GM18502 (cell line): ENCODE results near the gene LIMS2.

Experiments
- ATAC-seq: cut with Tn5 transposase; IDR thresholded peaks from one replicate; pipeline ENCODE4 v1.9.1; 2021; ENCODE audit warnings: mild to moderate bottlenecking; ENCODE audit not compliant: unreplicated experiment, poor library complexity

Gene LIMS2

GRCh38 chr2:127625572-127625951 is 49.8 kb downstream of the LIMS2 start:
- ATAC-seq: no peak

- ATAC-seq: no peak
These were observed 50.4 kb downstream of the LIMS2 start for GRCh38 chr2:127624756-127625571.

- no peak for ATAC-seq
These were observed 51.0 kb downstream of the LIMS2 start for GRCh38 chr2:127624320-127624755.

GRCh38 chr2:127623388-127624319 is 51.7 kb downstream of the LIMS2 start:
- no peak for ATAC-seq

- ATAC-seq: no peak
These were observed 52.6 kb downstream of the LIMS2 start for GRCh38 chr2:127622561-127623387.

GRCh38 chr2:127621981-127622431 is 53.3 kb downstream of the LIMS2 start:
- ATAC-seq: no peak

- ATAC-seq: no peak
These were observed 54.5 kb downstream of the LIMS2 start for GRCh38 chr2:127620866-127621265.

GRCh38 chr2:127619877-127620705 is 55.2 kb downstream of the LIMS2 start:
- no peak for ATAC-seq

- ATAC-seq: no peak
These were observed 56.1 kb downstream of the LIMS2 start for GRCh38 chr2:127619203-127619590.

GRCh38 chr2:127618551-127619202 is 56.7 kb downstream of the LIMS2 start:
- no peak for ATAC-seq

GRCh38 chr2:127615511-127616166 is 59.7 kb downstream of the LIMS2 start:
- ATAC-seq: no peak

GRCh38 chr2:127614731-127615130 is 60.6 kb downstream of the LIMS2 start:
- no peak for ATAC-seq

- no peak for ATAC-seq
These were observed 61.1 kb downstream of the LIMS2 start for GRCh38 chr2:127614246-127614645.

- no peak for ATAC-seq
These were observed 63.1 kb downstream of the LIMS2 start for GRCh38 chr2:127612111-127612822.

GRCh38 chr2:127611076-127611925 is 64.0 kb downstream of the LIMS2 start:
- no peak for ATAC-seq

GRCh38 chr2:127610561-127610960 is 64.8 kb downstream of the LIMS2 start:
- no peak for ATAC-seq

- no peak for ATAC-seq
These were observed 65.5 kb downstream of the LIMS2 start for GRCh38 chr2:127609818-127610217.
